Neural cell (in vitro differentiated cells): ENCODE results near the gene CCDC17. TPM values are rescaled to one million over a fixed set of nuclear protein-coding genes. Genes with fewer than 3 reads are reported as not detected.

ENCODE experiments used
- H2AFZ ChIP-seq: fragments of 200-600, 300-800 bp; sonication (generic), shearing (Covaris generic); 2 replicates; pipeline ENCODE4 v1.6.0; 2014; ENCODE audit warnings: low read depth, mild to moderate bottlenecking, antibody characterized with exemption, low read length, moderate library complexity
- H3F3A ChIP-seq: fragments of 200-600 bp; shearing (Covaris generic); 2 replicates; pipeline ENCODE4 v1.6.1; 2016; ENCODE audit warnings: mild to moderate bottlenecking, moderate library complexity, mixed read lengths, antibody characterized with exemption, low read length; ENCODE audit not compliant: insufficient read depth, poor library complexity, severe bottlenecking
- H3K27ac ChIP-seq: fragments of 200-600, 300-800 bp; sonication (generic), shearing (Covaris generic); 2 replicates; pipeline ENCODE4 v1.5.1; 2014; ENCODE audit warnings: mild to moderate bottlenecking, low read length, moderate library complexity
- H3K27me3 ChIP-seq: fragments of 300-800, 200-600 bp; sonication (generic), shearing (Covaris generic); 2 replicates; pipeline ENCODE4 v1.6.0; 2014; ENCODE audit warnings: mild to moderate bottlenecking, low read depth, low read length, moderate library complexity; ENCODE audit not compliant: insufficient read depth
- H3K36me3 ChIP-seq: fragments of 300-800, 200-600 bp; sonication (generic), shearing (Covaris generic); 2 replicates; pipeline ENCODE4 v1.5.1; 2014; ENCODE audit warnings: mild to moderate bottlenecking, antibody characterized with exemption, low read length, moderate library complexity; ENCODE audit not compliant: insufficient read depth
- H3K4me2 ChIP-seq: fragments of 300-800, 200-600 bp; sonication (generic), shearing (Covaris generic); 2 replicates; pipeline ENCODE4 v1.6.0; 2014; ENCODE audit warnings: mild to moderate bottlenecking, low read length
- H3K4me3 ChIP-seq: fragments of 300-800, 200-600 bp; sonication (generic), shearing (Covaris generic); 2 replicates; pipeline ENCODE4 v1.5.1; 2014; ENCODE audit warnings: mild to moderate bottlenecking, low read length, moderate library complexity
- H3K79me2 ChIP-seq: fragments of 200-600 bp; shearing (Covaris generic); replicated peaks from 2 replicates; pipeline ENCODE4 v1.6.0; 2014; ENCODE audit warnings: mild to moderate bottlenecking, low read length, moderate library complexity; ENCODE audit not compliant: insufficient read depth
- H3K9ac ChIP-seq: fragments of 300-800, 200-600 bp; sonication (generic), shearing (Covaris generic); 2 replicates; pipeline ENCODE4 v1.6.1; 2016; ENCODE audit warnings: mild to moderate bottlenecking, low read length, mixed read lengths
- H3K9me2 ChIP-seq: fragments of 200-600 bp; shearing (Covaris generic); 2 replicates; pipeline ENCODE4 v1.6.1; 2016; ENCODE audit warnings: mild to moderate bottlenecking, low read length, mixed read lengths; ENCODE audit not compliant: insufficient read depth
- H3K9me3 ChIP-seq: fragments of 200-600, 300-800 bp; sonication (generic), shearing (Covaris generic); 2 replicates; pipeline ENCODE4 v1.6.1; 2016; ENCODE audit warnings: mild to moderate bottlenecking, mixed run types, low read length, moderate library complexity, mixed read lengths
- H4K20me1 ChIP-seq: fragments of 200-600 bp; shearing (Covaris generic); 2 replicates; pipeline ENCODE4 v1.6.1; 2016; ENCODE audit warnings: mild to moderate bottlenecking, mixed run types; ENCODE audit not compliant: insufficient read depth
- CTCF ChIP-seq: fragments of 450-650 bp; IDR thresholded peaks from 2 replicates; pipeline ENCODE4 v1.5.1; 2014; ENCODE audit warnings: antibody characterized with exemption, mild to moderate bottlenecking, moderate library complexity; ENCODE audit not compliant: poor library complexity, severe bottlenecking
- EP300 ChIP-seq: fragments of 450-650 bp; conservative IDR thresholded peaks from 2 replicates; pipeline ENCODE4 v1.6.1; 2014; ENCODE audit warnings: antibody characterized with exemption, mild to moderate bottlenecking, moderate library complexity; ENCODE audit not compliant: poor library complexity, severe bottlenecking
- EZH2 ChIP-seq: fragments of 200-600, 300-800 bp; shearing (Covaris generic), sonication (generic); IDR thresholded peaks from 2 replicates; pipeline ENCODE4 v1.6.1; 2014; ENCODE audit warnings: antibody characterized with exemption, low read length, borderline replicate concordance, mild to moderate bottlenecking; ENCODE audit not compliant: insufficient read depth, poor library complexity, severe bottlenecking
- MXI1 ChIP-seq: fragments of 450-650 bp; conservative IDR thresholded peaks from 2 replicates; pipeline ENCODE4 v1.6.1; 2014; ENCODE audit warnings: antibody characterized with exemption, mild to moderate bottlenecking; ENCODE audit not compliant: poor library complexity, severe bottlenecking
- POLR2AphosphoS5 ChIP-seq: IDR thresholded peaks from 2 replicates; pipeline ENCODE4 v1.6.1; 2012
- RAD21 ChIP-seq: fragments of 450-650 bp; conservative IDR thresholded peaks from 2 replicates; pipeline ENCODE4 v1.6.1; 2014; ENCODE audit warnings: antibody characterized with exemption, mild to moderate bottlenecking, moderate library complexity
- SMC3 ChIP-seq: fragments of 450-650 bp; conservative IDR thresholded peaks from 2 replicates; pipeline ENCODE4 v1.6.1; 2014; ENCODE audit warnings: antibody characterized with exemption, mild to moderate bottlenecking, moderate library complexity; ENCODE audit not compliant: poor library complexity
- TAF1 ChIP-seq: IDR thresholded peaks from 2 replicates; pipeline ENCODE4 v1.6.1; 2012; ENCODE audit warnings: low read depth
- polyA plus RNA-seq: library from polyadenylated mRNA; depleted of rRNA; stranded (reverse); fragments of >200 nt; gene quantifications from 2 replicates; pipeline ENCODE4 v1.2.3, GENCODE V29; 2014
- TF ChIP-seq, protein P1 (sequence below): IDR thresholded peaks from 2 replicates; pipeline ENCODE4 v1.6.1; 2012; ENCODE audit warnings: borderline replicate concordance

The CCDC17 gene
- polyA plus RNA-seq, 1 donor from 2014 or later, result 1.1 TPM

DNA sequence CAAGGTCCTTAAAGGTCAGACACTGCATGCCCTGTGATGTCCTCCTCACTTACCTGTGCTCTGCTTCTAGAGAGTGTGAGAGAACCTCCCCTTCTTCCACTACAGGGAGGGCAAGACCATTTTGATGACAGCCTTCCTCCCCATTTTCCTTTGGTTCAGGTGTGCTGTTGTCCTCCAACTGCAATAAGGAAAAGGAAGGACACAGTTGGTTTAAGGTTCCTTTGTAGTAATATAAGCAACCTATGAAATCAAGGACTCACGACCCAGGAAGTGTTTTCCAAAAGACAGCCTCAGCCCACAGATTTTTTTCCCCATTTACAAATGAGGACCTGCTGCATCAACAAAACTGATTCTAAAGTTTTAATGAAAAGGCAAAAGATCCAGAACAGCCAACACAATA lies 6.6 kb upstream of the CCDC17 start:
- H3K27ac ChIP-seq, result no peak overlapping the region
- H3K36me3 ChIP-seq, result peaks cover 8% of the 10 kb centered on the region

GRCh38 chr1:45629035-45629434 lies 5.2 kb upstream of the CCDC17 start:
- TF ChIP-seq TAF1 (no peak), SMC3 (no peak), EP300 (no peak), RAD21 (no peak), MXI1 (no peak), CTCF (no peak), EZH2 (no peak), POLR2AphosphoS5 (no peak)
- TF ChIP-seq, protein P1, sequence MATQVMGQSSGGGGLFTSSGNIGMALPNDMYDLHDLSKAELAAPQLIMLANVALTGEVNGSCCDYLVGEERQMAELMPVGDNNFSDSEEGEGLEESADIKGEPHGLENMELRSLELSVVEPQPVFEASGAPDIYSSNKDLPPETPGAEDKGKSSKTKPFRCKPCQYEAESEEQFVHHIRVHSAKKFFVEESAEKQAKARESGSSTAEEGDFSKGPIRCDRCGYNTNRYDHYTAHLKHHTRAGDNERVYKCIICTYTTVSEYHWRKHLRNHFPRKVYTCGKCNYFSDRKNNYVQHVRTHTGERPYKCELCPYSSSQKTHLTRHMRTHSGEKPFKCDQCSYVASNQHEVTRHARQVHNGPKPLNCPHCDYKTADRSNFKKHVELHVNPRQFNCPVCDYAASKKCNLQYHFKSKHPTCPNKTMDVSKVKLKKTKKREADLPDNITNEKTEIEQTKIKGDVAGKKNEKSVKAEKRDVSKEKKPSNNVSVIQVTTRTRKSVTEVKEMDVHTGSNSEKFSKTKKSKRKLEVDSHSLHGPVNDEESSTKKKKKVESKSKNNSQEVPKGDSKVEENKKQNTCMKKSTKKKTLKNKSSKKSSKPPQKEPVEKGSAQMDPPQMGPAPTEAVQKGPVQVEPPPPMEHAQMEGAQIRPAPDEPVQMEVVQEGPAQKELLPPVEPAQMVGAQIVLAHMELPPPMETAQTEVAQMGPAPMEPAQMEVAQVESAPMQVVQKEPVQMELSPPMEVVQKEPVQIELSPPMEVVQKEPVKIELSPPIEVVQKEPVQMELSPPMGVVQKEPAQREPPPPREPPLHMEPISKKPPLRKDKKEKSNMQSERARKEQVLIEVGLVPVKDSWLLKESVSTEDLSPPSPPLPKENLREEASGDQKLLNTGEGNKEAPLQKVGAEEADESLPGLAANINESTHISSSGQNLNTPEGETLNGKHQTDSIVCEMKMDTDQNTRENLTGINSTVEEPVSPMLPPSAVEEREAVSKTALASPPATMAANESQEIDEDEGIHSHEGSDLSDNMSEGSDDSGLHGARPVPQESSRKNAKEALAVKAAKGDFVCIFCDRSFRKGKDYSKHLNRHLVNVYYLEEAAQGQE, result no peak
- H3K36me3 ChIP-seq, result peaks cover 5% of the 10 kb centered on the region
- no peak overlapping the region for H3K9ac ChIP-seq
- H3K27me3 ChIP-seq, result no peaks in the 10 kb centered on the region
- no peak overlapping the region for H2AFZ ChIP-seq
- no peaks in the 10 kb centered on the region for H3K9me2 ChIP-seq
- no peak overlapping the region for H3K4me3 ChIP-seq
- no peaks in the 10 kb centered on the region for H3F3A ChIP-seq
- H3K9me3 ChIP-seq, result no peaks in the 10 kb centered on the region
- H3K79me2 ChIP-seq, result no peaks in the 10 kb centered on the region
- no peak overlapping the region for H3K27ac ChIP-seq
- H3K4me2 ChIP-seq, result no peak overlapping the region
- H4K20me1 ChIP-seq, result no peaks in the 10 kb centered on the region

More for the DNA sequence above, 6.6 kb upstream of the CCDC17 start:
- Histone ChIP-seq H3K4me2 (no peak overlapping the region), H2AFZ (no peak overlapping the region), H3K4me3 (no peak overlapping the region), H4K20me1 (no peaks in the 10 kb centered on the region), H3F3A (no peaks in the 10 kb centered on the region), H3K9me2 (no peaks in the 10 kb centered on the region), H3K79me2 (no peaks in the 10 kb centered on the region), H3K9me3 (no peaks in the 10 kb centered on the region), H3K9ac (no peak overlapping the region), H3K27me3 (no peaks in the 10 kb centered on the region)
- TF ChIP-seq TAF1, result no peak
- TF ChIP-seq EZH2, result no peak
- no peak for TF ChIP-seq CTCF
- TF ChIP-seq SMC3, result no peak
- TF ChIP-seq EP300, result no peak
- no peak for TF ChIP-seq MXI1
- no peak for TF ChIP-seq RAD21
